Activated T-cell treated with anti-CD3 and anti-CD28 coated beads, Interleukin-2, amount 50 U/mL, for 4 hours (primary cell): Measurements from ENCODE around the gene SPRR2D. TPM values are rescaled to one million over a fixed set of nuclear protein-coding genes. Genes with fewer than 3 reads are reported as not detected.

Source experiments
- ATAC-seq, 2 donors: fragments of 200-7000 bp; cut with Tn5 transposase; one replicate each; pipeline ENCODE4 v1.10.0; 2021
- DNase-seq: peaks from one replicate; pipeline ENCODE4 v3.0.0-alpha.2; 2020
- H3K27me3 Mint-ChIP-seq: one replicate; pipeline ENCODE4 v1.8.0; 2021; ENCODE audit warnings: low read depth, mixed read lengths
- H3K36me3 Mint-ChIP-seq: one replicate; pipeline ENCODE4 v1.8.0; 2022; ENCODE audit warnings: mixed read lengths; ENCODE audit not compliant: insufficient read depth
- H3K4me1 Mint-ChIP-seq: one replicate; pipeline ENCODE4 v1.8.0; 2021; ENCODE audit warnings: low read depth, mixed read lengths
- H3K4me3 Mint-ChIP-seq: one replicate; pipeline ENCODE4 v1.8.0; 2021; ENCODE audit warnings: mild to moderate bottlenecking, moderate library complexity, mixed read lengths
- H3K9me3 Mint-ChIP-seq: one replicate; pipeline ENCODE4 v1.8.0; 2021; ENCODE audit warnings: mixed read lengths
- total RNA-seq, 3 donors: library from RNA; stranded (reverse); gene quantifications; one replicate each; pipeline ENCODE4 v1.2.1, GENCODE V29; 2021

SPRR2D gene
- total RNA-seq, 3 donors from 2014 or later: not detected

GRCh38 chr1:152995842-152996241 lies 45.1 kb downstream of the SPRR2D start:
- Mint-ChIP-seq H3K9me3 (peaks cover 6% of the 10 kb centered on the region), H3K4me1 (no peaks in the 10 kb centered on the region), H3K4me3 (no peak overlapping the region), H3K36me3 (no peaks in the 10 kb centered on the region), H3K27me3 (peaks cover 23% of the 10 kb centered on the region)
- ATAC-seq: no peak
- no peak for DNase-seq

GRCh38 chr1:152993186-152993585 lies 47.7 kb downstream of the SPRR2D start:
- peaks cover 13% of the 10 kb centered on the region for H3K27me3 Mint-ChIP-seq
- no peaks in the 10 kb centered on the region for H3K36me3 Mint-ChIP-seq
- ATAC-seq (no peak), DNase-seq (no peak)
- peaks cover 6% of the 10 kb centered on the region for H3K9me3 Mint-ChIP-seq
- no peak overlapping the region for H3K4me3 Mint-ChIP-seq
- no peaks in the 10 kb centered on the region for H3K4me1 Mint-ChIP-seq

Other genes with a start within 250 kb of the SPRR2D start
- not detected for gene LCE1D, start 244.4 kb downstream of the SPRR2D start, total RNA-seq
- gene LCE1C, start 234.5 kb downstream of the SPRR2D start, total RNA-seq: not detected
- gene LCE1B, start 229.1 kb downstream of the SPRR2D start, total RNA-seq: not detected
- gene LCE1A, start 213.6 kb downstream of the SPRR2D start, total RNA-seq: not detected
- not detected for gene LCE6A, start 198.3 kb downstream of the SPRR2D start, total RNA-seq
- not detected for gene LCE7A, start 181.1 kb downstream of the SPRR2D start, total RNA-seq
- not detected for gene SMCP, start 162.8 kb downstream of the SPRR2D start, total RNA-seq
- gene IVL, start 132.6 kb downstream of the SPRR2D start, total RNA-seq: not detected
- not detected for gene SPRR5, start 93.9 kb downstream of the SPRR2D start, total RNA-seq
- not detected for gene SPRR4, start 70.5 kb downstream of the SPRR2D start, total RNA-seq
- gene SPRR1A, start 57.0 kb downstream of the SPRR2D start, total RNA-seq: not detected
- not detected for gene SPRR3, start 39.4 kb downstream of the SPRR2D start, total RNA-seq
- not detected for gene SPRR1B, start 9.9 kb downstream of the SPRR2D start, total RNA-seq
- not detected for gene SPRR2A, start 16.4 kb upstream of the SPRR2D start, total RNA-seq
- not detected for gene SPRR2B, start 30.5 kb upstream of the SPRR2D start, total RNA-seq
- not detected for gene SPRR2E, start 53.4 kb upstream of the SPRR2D start, total RNA-seq
- not detected for gene SPRR2F, start 72.4 kb upstream of the SPRR2D start, total RNA-seq
- not detected for gene SPRR2G, start 109.8 kb upstream of the SPRR2D start, total RNA-seq
- not detected for gene LELP1, start 162.3 kb upstream of the SPRR2D start, total RNA-seq
- gene PRR9, start 176.5 kb upstream of the SPRR2D start, total RNA-seq: not detected
- not detected for gene LORICRIN, start 218.6 kb upstream of the SPRR2D start, total RNA-seq